ENCODE results near the gene GALNT12. TPM values are rescaled to one million over a fixed set of nuclear protein-coding genes. Genes with fewer than 3 reads are reported as not detected.

GALNT12 gene
- total RNA-seq, 6 donors from 2014 or later: 18.2 to 89.1 (median 30.0) TPM

DNA sequence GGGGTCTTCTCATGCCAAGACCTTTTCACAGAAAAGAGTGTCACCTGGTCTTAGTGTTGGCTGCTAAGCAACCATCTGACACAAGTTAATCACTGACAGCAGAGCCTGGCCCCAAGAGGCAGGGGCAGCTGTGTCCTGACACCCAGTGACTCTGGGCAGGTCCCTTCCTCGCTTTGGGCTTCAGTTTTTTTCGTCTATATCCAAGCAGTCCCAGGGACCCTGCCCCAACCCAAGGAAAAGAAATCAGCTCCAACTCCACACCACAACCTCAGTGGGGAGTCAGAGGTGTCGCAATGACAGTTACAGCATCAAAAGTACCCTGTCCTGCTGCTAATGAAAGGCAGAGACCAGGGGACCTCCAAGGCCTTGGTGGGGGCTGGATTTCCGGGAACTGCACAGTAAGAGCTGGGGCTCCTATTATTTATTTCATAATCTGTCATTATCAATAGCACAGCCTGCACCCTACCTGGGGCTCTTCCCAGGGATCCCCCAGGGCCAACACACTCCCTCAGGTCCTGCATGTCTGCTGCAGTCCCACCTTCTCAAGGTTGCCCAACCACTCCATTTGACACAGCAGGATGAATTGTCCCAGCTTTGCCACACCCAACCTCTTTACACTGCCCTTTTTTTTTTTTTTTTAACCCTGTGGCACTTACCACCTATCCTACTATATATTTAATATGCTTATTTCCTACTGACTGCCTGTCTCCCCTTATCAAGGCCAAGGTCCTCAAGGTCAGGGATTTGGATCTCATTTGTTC is 20.5 kb upstream of the GALNT12 start:
- H3K9me3 ChIP-seq: no peaks in the 10 kb centered on the region
- H3K36me3 ChIP-seq: peaks cover 0 to 38% (median 9%) of the 10 kb centered on the region in 4 donors
- ATAC-seq (ENCODE audit: low FRiP score in 2 of 2) (no peak), DNase-seq (no peak)
- H3K27ac ChIP-seq: no peak overlapping the region
- no peak overlapping the region for H3K4me3 ChIP-seq
- no peaks in the 10 kb centered on the region for H3K27me3 ChIP-seq
- 78 to 96% methylated on average over 4 of the region's 4 CpGs for WGBS, 2 donors
- TF ChIP-seq POLR2A (IDR thresholded peaks at IDR 0.05) (no peak), EP300 (IDR thresholded peaks at IDR 0.05) (no peak), POLR2AphosphoS5 (IDR thresholded peaks at IDR 0.05) (no peak)
- TF ChIP-seq, protein P1, sequence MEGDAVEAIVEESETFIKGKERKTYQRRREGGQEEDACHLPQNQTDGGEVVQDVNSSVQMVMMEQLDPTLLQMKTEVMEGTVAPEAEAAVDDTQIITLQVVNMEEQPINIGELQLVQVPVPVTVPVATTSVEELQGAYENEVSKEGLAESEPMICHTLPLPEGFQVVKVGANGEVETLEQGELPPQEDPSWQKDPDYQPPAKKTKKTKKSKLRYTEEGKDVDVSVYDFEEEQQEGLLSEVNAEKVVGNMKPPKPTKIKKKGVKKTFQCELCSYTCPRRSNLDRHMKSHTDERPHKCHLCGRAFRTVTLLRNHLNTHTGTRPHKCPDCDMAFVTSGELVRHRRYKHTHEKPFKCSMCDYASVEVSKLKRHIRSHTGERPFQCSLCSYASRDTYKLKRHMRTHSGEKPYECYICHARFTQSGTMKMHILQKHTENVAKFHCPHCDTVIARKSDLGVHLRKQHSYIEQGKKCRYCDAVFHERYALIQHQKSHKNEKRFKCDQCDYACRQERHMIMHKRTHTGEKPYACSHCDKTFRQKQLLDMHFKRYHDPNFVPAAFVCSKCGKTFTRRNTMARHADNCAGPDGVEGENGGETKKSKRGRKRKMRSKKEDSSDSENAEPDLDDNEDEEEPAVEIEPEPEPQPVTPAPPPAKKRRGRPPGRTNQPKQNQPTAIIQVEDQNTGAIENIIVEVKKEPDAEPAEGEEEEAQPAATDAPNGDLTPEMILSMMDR (IDR thresholded peaks at IDR 0.05): no peak
- H3K4me1 ChIP-seq: peaks cover 9 to 21% (median 13%) of the 10 kb centered on the region in 4 donors

DNA sequence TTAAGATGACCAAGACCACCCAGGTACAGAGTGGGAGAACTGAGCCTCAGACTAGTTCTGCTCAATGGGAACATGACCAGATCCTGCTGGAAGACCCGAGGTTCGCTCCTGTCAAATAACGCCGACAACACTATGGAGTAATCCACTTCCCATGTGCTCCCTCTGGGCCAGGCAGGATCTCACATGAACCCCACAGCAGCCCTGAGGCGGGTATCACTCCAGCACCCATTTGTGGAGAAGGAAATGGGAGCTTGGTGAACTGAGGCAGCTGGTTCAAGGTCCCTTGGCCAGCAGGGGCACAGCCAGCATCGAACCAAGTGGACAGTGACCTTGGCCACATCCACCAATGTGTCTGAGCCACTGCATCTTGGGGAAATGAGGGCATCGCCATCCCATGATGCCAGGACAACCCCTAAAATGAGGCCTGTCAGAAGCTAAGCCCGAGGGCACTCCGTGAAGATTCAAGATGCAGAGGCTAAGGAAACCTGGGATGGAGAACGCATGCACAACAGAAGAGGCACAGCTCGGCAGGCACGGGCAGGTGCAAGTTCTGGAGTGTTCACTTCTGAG is 19.6 kb upstream of the GALNT12 start:
- no peak for ATAC-seq (ENCODE audit: low FRiP score in 2 of 2)
- TF ChIP-seq, protein P1 (IDR thresholded peaks at IDR 0.05): no peak
- TF ChIP-seq EP300 (IDR thresholded peaks at IDR 0.05) (no peak), POLR2A (IDR thresholded peaks at IDR 0.05) (no peak), POLR2AphosphoS5 (IDR thresholded peaks at IDR 0.05) (no peak)
- no peak for DNase-seq
- peaks cover 9 to 20% (median 13%) of the 10 kb centered on the region in 4 donors for H3K4me1 ChIP-seq
- peaks cover 0 to 33% (median 9%) of the 10 kb centered on the region in 4 donors for H3K36me3 ChIP-seq
- H3K27me3 ChIP-seq: no peaks in the 10 kb centered on the region
- no peak overlapping the region for H3K4me3 ChIP-seq
- 93 to 95% methylated on average over 9 to 12 of the region's 12 CpGs for WGBS, 2 donors
- no peak overlapping the region for H3K27ac ChIP-seq
- no peaks in the 10 kb centered on the region for H3K9me3 ChIP-seq

DNA sequence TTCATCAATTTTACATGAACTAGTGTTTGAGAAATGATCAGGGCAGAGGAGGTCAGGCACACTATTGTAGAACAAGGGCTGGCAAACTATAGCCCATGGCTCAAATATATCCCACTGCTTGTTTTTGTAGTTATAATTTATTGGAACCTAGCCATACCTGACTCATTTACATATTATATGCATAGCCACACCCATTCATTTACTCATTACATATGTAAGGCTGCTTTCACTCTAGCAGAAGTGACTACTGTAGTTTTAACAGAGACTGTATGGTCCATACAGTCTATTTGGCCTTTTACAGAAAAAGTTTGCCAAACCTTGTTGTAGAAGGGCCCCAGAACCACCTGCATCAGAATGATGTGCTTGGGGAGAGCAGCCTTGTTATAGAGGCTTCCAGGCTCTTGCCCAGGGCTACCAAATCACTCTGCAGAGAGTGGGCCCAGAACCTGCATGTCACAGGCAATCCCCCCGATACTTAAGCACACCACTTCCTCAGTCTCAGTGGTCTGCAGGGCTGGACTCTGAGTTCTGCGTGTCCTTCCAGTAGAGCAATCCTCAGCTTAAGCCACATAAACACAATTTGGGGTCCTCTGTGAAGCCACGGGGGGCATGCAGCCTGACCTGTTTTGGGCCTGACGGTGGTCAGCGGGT is 17.9 kb upstream of the GALNT12 start:
- no peak for ATAC-seq (ENCODE audit: low FRiP score in 2 of 2)
- Histone ChIP-seq H3K27me3 (no peaks in the 10 kb centered on the region), H3K9me3 (no peaks in the 10 kb centered on the region), H3K4me3 (no peak overlapping the region), H3K36me3 (peaks cover 0 to 21% (median 5%) of the 10 kb centered on the region in 4 donors), H3K27ac (no peak overlapping the region), H3K4me1 (peaks cover 9 to 31% (median 17%) of the 10 kb centered on the region in 4 donors)
- 94 to 100% methylated on average over 3 to 5 of the region's 5 CpGs for WGBS, 2 donors
- DNase-seq: no peak
- no peak for TF ChIP-seq POLR2AphosphoS5 (IDR thresholded peaks at IDR 0.05)
- TF ChIP-seq POLR2A (IDR thresholded peaks at IDR 0.05): no peak
- no peak for TF ChIP-seq EP300 (IDR thresholded peaks at IDR 0.05)
- TF ChIP-seq, protein P1 (IDR thresholded peaks at IDR 0.05): no peak

DNA sequence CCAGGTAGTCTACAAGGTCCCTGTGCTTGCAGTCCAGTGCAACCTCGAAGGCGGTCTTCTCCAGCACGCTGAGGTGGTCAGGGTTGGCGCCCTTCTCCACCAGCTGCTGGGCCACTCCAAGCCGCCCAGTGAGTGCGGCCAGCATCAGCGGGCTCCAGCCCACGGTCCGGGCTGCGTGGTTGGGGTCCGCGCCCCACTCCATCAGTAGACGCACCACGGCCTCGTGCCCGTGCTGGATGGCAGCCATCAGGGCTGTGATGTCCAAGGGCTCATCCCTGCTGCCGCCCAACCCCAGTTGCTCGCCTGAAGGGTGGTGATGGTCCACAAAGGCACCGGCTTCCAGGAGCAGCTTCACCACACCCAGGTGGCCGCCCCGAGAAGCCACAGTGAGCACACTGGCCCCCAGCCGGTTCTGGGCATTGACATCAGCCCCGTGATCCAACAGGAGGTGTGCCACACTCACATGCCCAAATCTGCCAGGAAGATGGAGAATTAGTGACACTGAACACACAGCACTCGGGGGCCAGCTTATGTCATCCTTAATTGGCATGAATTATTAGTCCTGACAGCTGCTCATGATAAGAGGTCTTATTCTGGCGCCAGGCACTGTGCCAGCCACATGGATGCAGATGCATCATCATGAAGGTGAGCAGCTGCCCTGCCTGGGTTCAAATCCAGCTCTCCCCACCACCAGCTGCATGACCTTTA is 17.2 kb upstream of the GALNT12 start:
- Histone ChIP-seq H3K36me3 (peaks cover 0 to 21% (median 5%) of the 10 kb centered on the region in 4 donors), H3K9me3 (no peaks in the 10 kb centered on the region), H3K4me1 (peaks cover 12 to 38% (median 21%) of the 10 kb centered on the region in 4 donors), H3K27ac (no peak overlapping the region), H3K27me3 (no peaks in the 10 kb centered on the region), H3K4me3 (no peak overlapping the region)
- 94 to 100% methylated on average over 5 to 24 of the region's 25 CpGs for WGBS, 2 donors
- no peak for TF ChIP-seq POLR2A (IDR thresholded peaks at IDR 0.05)
- no peak for ATAC-seq (ENCODE audit: low FRiP score in 2 of 2)
- peak in 1 of 2 donors; percentile 77 for DNase-seq

All from upper lobe of left lung (tissue), 6 donors.